K562 (cell line): ENCODE data around the gene GAGE12H. TPM values are rescaled to one million over a fixed set of nuclear protein-coding genes. Genes with fewer than 3 reads are reported as not detected.

Source experiments
- ARID1B ChIP-seq: fragments of 450-650 bp; IDR thresholded peaks from 2 replicates; pipeline ENCODE4 v1.6.1; 2016; ENCODE audit warnings: antibody characterized with exemption, mild to moderate bottlenecking, inconsistent platforms
- IRF2 ChIP-seq: sonication (generic); formaldehyde crosslinking; IDR thresholded peaks from 2 replicates; pipeline ENCODE4 v1.8.1; 2022; ENCODE audit warnings: mild to moderate bottlenecking, missing genetic modification reagents
- PRPF4 ChIP-seq: fragments of 200-400 bp; formaldehyde crosslinking; IDR thresholded peaks from one replicate; pipeline ENCODE4 v1.6.1; 2017; ENCODE audit warnings: low read length, low read depth, mild to moderate bottlenecking; ENCODE audit not compliant: insufficient read depth, poor library complexity, severe bottlenecking
- SMC3 ChIP-seq: conservative IDR thresholded peaks from 2 replicates; pipeline ENCODE4 v1.6.1; 2011; ENCODE audit warnings: low read depth, low read length, improper control_type of control experiment; ENCODE audit not compliant: insufficient read depth
- TCF7 ChIP-seq: sonication (generic); IDR thresholded peaks from 2 replicates; pipeline ENCODE4 v1.6.1; 2016; ENCODE audit warnings: antibody characterized with exemption, borderline replicate concordance
- TCFL5 ChIP-seq: fragments of 250-450 bp; sonication (Bioruptor Pico); conservative IDR thresholded peaks from 2 replicates; pipeline ENCODE4 v1.6.1; 2021; ENCODE audit warnings: mild to moderate bottlenecking, moderate library complexity, matching md5 sums
- ZNF143 ChIP-seq: sonication (generic); formaldehyde crosslinking; IDR thresholded peaks from 2 replicates; pipeline ENCODE4 v1.9.0; 2022; ENCODE audit warnings: mild to moderate bottlenecking, missing genetic modification reagents
- polyA plus RNA-seq, 8 experiments: library from polyadenylated mRNA; depleted of rRNA in 4 of 8; stranded (reverse) in 5 of 8; unstranded in 3 of 8; fragments of >200 nt; fragmentation: Nextera tagmentation in 2 of 8; fragmentation: Illumina TruSeq in 1 of 8; extraction: Ambion mirVana in 2 of 8; extraction: Trizol in 1 of 8; gene quantifications; 2 replicates each; pipeline versions ENCODE4 v1.2.1 to v1.2.3, GENCODE V29; 2011 to 2014; ENCODE audit warnings: inconsistent platforms in 1 of 8, missing spikeins in 1 of 8
- total RNA-seq, 7 experiments: library from RNA; depleted of rRNA in 6 of 7; stranded (reverse); fragments of >200 nt in 6 of 7; fragmentation: Illumina TruSeq in 2 of 7; extraction: Trizol in 2 of 7; gene quantifications; 2 replicates each; pipeline versions ENCODE4 v1.2.1 to v1.2.3, GENCODE V29; 2011 to 2021; ENCODE audit warnings: low replicate concordance in 1 of 7
- TF ChIP-seq, protein P1 (sequence below): fragments of 250-450 bp; sonication (Bioruptor Pico); IDR thresholded peaks from 2 replicates; pipeline ENCODE4 v1.4.0; 2020
- TF ChIP-seq, protein P2 (sequence below): fragments of 250-450 bp; sonication (Bioruptor Pico); IDR thresholded peaks from 2 replicates; pipeline ENCODE4 v1.4.0; 2020
- TF ChIP-seq, protein P3 (sequence below): fragments of 450-650 bp; IDR thresholded peaks from 2 replicates; pipeline ENCODE4 v1.6.1; 2018; ENCODE audit warnings: mild to moderate bottlenecking, low read depth; ENCODE audit not compliant: partially characterized antibody
- TF ChIP-seq, protein P4 (sequence below): fragments of 250-450 bp; sonication (Bioruptor Pico); IDR thresholded peaks from 2 replicates; pipeline ENCODE4 v1.8.0; 2021; ENCODE audit warnings: mild to moderate bottlenecking, moderate library complexity
- TF ChIP-seq, protein P5 (sequence below): fragments of 450-650 bp; formaldehyde crosslinking; IDR thresholded peaks from 2 replicates; pipeline ENCODE4 v1.4.0; 2020; ENCODE audit warnings: mild to moderate bottlenecking, moderate library complexity

GAGE12H gene
- total and polyA plus RNA-seq, 9 of the 15 experiments (the other 6 are each of a cell fraction or from before 2014, with no cell fraction given) = 0.21 TPM; not detected in 8

DNA sequence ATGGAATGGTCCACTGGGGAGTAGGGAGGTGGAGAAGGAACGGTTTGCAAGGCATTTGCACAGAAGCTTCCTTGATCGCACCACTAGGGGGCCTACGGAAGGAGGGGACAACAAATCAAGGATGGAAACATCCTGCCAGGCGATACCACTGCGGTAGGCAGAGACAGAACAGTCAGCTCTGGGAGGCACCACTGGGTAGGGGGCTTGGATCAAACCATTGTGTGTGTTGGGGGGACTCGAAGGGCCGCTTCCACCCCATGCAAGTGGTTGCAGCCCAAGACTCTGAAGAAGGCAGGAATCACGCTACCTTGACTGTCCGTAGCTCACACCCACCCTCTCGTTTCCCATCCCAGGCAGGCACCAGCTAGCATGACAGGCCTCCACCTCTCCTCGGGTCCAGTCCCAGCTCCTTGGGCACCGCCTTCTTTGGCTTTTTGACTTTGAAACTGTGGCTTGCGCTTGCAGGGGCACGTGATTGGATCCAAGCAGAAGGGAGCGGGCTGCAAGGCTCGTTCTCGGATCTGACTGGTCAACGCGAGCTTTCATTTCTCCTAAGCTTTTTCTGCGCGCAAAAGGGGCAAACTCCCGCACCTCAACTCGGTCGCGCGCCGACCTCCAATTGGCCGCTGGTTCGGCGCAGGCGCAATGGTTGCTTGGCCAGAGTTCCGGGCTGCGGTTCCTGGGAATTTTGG lies 47.5 kb downstream of the GAGE12H start (continued):
- TF ChIP-seq, protein P1, sequence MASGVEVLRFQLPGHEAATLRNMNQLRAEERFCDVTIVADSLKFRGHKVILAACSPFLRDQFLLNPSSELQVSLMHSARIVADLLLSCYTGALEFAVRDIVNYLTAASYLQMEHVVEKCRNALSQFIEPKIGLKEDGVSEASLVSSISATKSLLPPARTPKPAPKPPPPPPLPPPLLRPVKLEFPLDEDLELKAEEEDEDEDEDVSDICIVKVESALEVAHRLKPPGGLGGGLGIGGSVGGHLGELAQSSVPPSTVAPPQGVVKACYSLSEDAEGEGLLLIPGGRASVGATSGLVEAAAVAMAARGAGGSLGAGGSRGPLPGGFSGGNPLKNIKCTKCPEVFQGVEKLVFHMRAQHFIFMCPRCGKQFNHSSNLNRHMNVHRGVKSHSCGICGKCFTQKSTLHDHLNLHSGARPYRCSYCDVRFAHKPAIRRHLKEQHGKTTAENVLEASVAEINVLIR (CRISPR knock-in tag) = no peak
- TF ChIP-seq, protein P2, sequence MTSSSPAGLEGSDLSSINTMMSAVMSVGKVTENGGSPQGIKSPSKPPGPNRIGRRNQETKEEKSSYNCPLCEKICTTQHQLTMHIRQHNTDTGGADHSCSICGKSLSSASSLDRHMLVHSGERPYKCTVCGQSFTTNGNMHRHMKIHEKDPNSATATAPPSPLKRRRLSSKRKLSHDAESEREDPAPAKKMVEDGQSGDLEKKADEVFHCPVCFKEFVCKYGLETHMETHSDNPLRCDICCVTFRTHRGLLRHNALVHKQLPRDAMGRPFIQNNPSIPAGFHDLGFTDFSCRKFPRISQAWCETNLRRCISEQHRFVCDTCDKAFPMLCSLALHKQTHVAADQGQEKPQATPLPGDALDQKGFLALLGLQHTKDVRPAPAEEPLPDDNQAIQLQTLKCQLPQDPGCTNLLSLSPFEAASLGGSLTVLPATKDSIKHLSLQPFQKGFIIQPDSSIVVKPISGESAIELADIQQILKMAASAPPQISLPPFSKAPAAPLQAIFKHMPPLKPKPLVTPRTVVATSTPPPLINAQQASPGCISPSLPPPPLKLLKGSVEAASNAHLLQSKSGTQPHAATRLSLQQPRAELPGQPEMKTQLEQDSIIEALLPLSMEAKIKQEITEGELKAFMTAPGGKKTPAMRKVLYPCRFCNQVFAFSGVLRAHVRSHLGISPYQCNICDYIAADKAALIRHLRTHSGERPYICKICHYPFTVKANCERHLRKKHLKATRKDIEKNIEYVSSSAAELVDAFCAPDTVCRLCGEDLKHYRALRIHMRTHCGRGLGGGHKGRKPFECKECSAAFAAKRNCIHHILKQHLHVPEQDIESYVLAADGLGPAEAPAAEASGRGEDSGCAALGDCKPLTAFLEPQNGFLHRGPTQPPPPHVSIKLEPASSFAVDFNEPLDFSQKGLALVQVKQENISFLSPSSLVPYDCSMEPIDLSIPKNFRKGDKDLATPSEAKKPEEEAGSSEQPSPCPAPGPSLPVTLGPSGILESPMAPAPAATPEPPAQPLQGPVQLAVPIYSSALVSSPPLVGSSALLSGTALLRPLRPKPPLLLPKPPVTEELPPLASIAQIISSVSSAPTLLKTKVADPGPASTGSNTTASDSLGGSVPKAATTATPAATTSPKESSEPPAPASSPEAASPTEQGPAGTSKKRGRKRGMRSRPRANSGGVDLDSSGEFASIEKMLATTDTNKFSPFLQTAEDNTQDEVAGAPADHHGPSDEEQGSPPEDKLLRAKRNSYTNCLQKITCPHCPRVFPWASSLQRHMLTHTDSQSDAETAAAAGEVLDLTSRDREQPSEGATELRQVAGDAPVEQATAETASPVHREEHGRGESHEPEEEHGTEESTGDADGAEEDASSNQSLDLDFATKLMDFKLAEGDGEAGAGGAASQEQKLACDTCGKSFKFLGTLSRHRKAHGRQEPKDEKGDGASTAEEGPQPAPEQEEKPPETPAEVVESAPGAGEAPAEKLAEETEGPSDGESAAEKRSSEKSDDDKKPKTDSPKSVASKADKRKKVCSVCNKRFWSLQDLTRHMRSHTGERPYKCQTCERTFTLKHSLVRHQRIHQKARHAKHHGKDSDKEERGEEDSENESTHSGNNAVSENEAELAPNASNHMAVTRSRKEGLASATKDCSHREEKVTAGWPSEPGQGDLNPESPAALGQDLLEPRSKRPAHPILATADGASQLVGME (CRISPR knock-in tag) = no peak
- no peak for TF ChIP-seq TCFL5 (CRISPR knock-in tag)
- TF ChIP-seq SMC3 = 0 out of 2 replicates have a peak, but pooled peaks have one; percentile 23
- TF ChIP-seq, protein P3, sequence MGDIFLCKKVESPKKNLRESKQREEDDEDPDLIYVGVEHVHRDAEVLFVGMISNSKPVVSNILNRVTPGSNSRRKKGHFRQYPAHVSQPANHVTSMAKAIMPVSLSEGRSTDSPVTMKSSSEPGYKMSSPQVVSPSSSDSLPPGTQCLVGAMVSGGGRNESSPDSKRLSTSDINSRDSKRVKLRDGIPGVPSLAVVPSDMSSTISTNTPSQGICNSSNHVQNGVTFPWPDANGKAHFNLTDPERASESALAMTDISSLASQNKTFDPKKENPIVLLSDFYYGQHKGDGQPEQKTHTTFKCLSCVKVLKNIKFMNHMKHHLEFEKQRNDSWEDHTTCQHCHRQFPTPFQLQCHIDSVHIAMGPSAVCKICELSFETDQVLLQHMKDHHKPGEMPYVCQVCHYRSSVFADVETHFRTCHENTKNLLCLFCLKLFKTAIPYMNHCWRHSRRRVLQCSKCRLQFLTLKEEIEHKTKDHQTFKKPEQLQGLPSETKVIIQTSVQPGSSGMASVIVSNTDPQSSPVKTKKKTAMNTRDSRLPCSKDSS = no peak
- TF ChIP-seq ARID1B = no peak
- no peak for TF ChIP-seq TCF7
- TF ChIP-seq PRPF4 = no peak
- TF ChIP-seq, protein P4, sequence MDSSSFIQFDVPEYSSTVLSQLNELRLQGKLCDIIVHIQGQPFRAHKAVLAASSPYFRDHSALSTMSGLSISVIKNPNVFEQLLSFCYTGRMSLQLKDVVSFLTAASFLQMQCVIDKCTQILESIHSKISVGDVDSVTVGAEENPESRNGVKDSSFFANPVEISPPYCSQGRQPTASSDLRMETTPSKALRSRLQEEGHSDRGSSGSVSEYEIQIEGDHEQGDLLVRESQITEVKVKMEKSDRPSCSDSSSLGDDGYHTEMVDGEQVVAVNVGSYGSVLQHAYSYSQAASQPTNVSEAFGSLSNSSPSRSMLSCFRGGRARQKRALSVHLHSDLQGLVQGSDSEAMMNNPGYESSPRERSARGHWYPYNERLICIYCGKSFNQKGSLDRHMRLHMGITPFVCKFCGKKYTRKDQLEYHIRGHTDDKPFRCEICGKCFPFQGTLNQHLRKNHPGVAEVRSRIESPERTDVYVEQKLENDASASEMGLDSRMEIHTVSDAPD (CRISPR knock-in tag) = no peak
- TF ChIP-seq, protein P5, sequence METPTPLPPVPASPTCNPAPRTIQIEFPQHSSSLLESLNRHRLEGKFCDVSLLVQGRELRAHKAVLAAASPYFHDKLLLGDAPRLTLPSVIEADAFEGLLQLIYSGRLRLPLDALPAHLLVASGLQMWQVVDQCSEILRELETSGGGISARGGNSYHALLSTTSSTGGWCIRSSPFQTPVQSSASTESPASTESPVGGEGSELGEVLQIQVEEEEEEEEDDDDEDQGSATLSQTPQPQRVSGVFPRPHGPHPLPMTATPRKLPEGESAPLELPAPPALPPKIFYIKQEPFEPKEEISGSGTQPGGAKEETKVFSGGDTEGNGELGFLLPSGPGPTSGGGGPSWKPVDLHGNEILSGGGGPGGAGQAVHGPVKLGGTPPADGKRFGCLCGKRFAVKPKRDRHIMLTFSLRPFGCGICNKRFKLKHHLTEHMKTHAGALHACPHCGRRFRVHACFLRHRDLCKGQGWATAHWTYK (CRISPR knock-in tag) = no peak
- no peak for TF ChIP-seq ZNF143 (CRISPR knock-in tag)
- no peak for TF ChIP-seq IRF2 (CRISPR knock-in tag)
